ENCODE results near the gene REX1BD. TPM values are rescaled to one million over a fixed set of nuclear protein-coding genes. Genes with fewer than 3 reads are reported as not detected.
"Not testable (repeated sequence)": the region's sequence is repeated elsewhere in the genome, so short reads cannot be mapped to it uniquely, and the experiment has no call there.

The REX1BD gene
- total RNA-seq (100 to 1,000 TPM in 2 of 7 donors, 10 to 100 TPM in 5; 46.5 to 146 (median 66.7) TPM), polyA plus RNA-seq (10 to 100 TPM in 1 of 2 donors, 1 to 10 TPM in 1; 5.3 to 89.2 TPM)
- long read RNA-seq, donor 1, transcript REX1BD-205 (4 exons, 1,081 nt): major isoform, 40 of 106 reads
- long read RNA-seq, donor 1, transcript REX1BD-207 (3 exons, 2,275 nt): minor isoform, 7 of 106 reads
- long read RNA-seq, donor 1, transcript REX1BD-203 (1 exons, 2,465 nt): minor isoform, 6 of 106 reads
- long read RNA-seq, donor 1, transcript REX1BD-201 (5 exons, 839 nt): minor isoform, 23 of 106 reads
- long read RNA-seq, donor 1, partial matches to known transcripts: 26 of 106 reads
- long read RNA-seq, donor 1, other reads (novel, unspliced or antisense): 2 of 106 reads
- long read RNA-seq, donor 2, transcript REX1BD-205 (4 exons, 1,081 nt): minor isoform, 7 of 78 reads
- long read RNA-seq, donor 2, transcript REX1BD-202 (5 exons, 702 nt): minor isoform, 7 of 78 reads
- long read RNA-seq, donor 2, transcript REX1BD-201 (5 exons, 839 nt): major isoform, 26 of 78 reads
- long read RNA-seq, donor 2, transcript REX1BD-203 (1 exons, 2,465 nt): minor isoform, 10 of 78 reads
- long read RNA-seq, donor 2, partial matches to known transcripts: 25 of 78 reads
- long read RNA-seq, donor 2, other reads (novel, unspliced or antisense): 0 of 78 reads
- long read RNA-seq, donor 3, transcript REX1BD-203 (1 exons, 2,465 nt): minor isoform, 5 of 124 reads
- long read RNA-seq, donor 3, transcript REX1BD-205 (4 exons, 1,081 nt): major isoform, 28 of 124 reads
- long read RNA-seq, donor 3, transcript REX1BD-202 (5 exons, 702 nt): minor isoform, 8 of 124 reads
- long read RNA-seq, donor 3, transcript REX1BD-201 (5 exons, 839 nt): minor isoform, 21 of 124 reads
- long read RNA-seq, donor 3, partial matches to known transcripts: 51 of 124 reads
- long read RNA-seq, donor 3, other reads (novel, unspliced or antisense): 6 of 124 reads

- WGBS, 3 donors: 0 to 1% (median 0%) methylated on average over 56 to 72 of the region's 72 CpGs
Measured at GRCh38 chr19:18588611-18589379, at the start of gene REX1BD. REX1BD (plus strand) TSS chr19:18588798; CDS start chr19:18588802, 4 bp downstream.

GRCh38 chr19:18539372-18539771, 49.2 kb upstream of the REX1BD start:
- no peaks in the 10 kb centered on the region for H3K36me3 ChIP-seq
- no peak for DNase-seq
- no peaks in the 10 kb centered on the region for H3K9me3 ChIP-seq
- no peak overlapping the region for H3K27ac ChIP-seq
- 91 to 94% (median 93%) methylated on average over 19 of the region's 19 CpGs for WGBS, 3 donors
- no peak overlapping the region for H3K4me3 ChIP-seq
- intact Hi-C loops (cut with DNase I): no loop called here
- H3K27me3 ChIP-seq: no peaks in the 10 kb centered on the region
- no peak for TF ChIP-seq CTCF (IDR thresholded peaks at IDR 0.05)
- TF ChIP-seq POLR2A (IDR thresholded peaks at IDR 0.05): no peak
- no peak for TF ChIP-seq EP300 (IDR thresholded peaks at IDR 0.05)
- no peaks in the 10 kb centered on the region for H3K4me1 ChIP-seq (ENCODE audit: insufficient read depth)

More at GRCh38 chr19:18588611-18589379, at the start of gene REX1BD:
- Histone ChIP-seq H3K4me3 (peak within 1 kb of the TSS; percentile 68), H3K27me3 (no peaks in the 10 kb centered on the region), H3K36me3 (no peaks in the 10 kb centered on the region), H3K4me1 (ENCODE audit: insufficient read depth) (peaks cover 19% of the 10 kb centered on the region), H3K27ac (peak within 1 kb of the TSS; percentile 1 to 72), H3K9me3 (no peaks in the 10 kb centered on the region)
- intact Hi-C loops (cut with DNase I): loop anchor here in 1 of 4 donors (5.0 kb wide), 2 partner anchors 121 to 136 kb away; no protein-coding TSS in a partner anchor
- peak; percentile 81 to 90 (median 88) for DNase-seq
- TF ChIP-seq EP300 (IDR thresholded peaks at IDR 0.05): no peak
- peak; percentile 86 to 91 (median 87) for TF ChIP-seq CTCF (IDR thresholded peaks at IDR 0.05)
- peak; percentile 45 for TF ChIP-seq POLR2A (IDR thresholded peaks at IDR 0.05)

- H3K9me3 ChIP-seq; H3K4me3 ChIP-seq; H3K36me3 ChIP-seq; DNase-seq; H3K27ac ChIP-seq; intact Hi-C loops (cut with DNase I); H3K4me1 ChIP-seq (ENCODE audit: insufficient read depth); H3K27me3 ChIP-seq: not testable (repeated sequence)
- WGBS, 3 donors: 96 to 100% (median 96%) methylated on average over 1 of the region's 1 CpG
Measured at GRCh38 chr19:18540200-18540599, 48.4 kb upstream of the REX1BD start.

GRCh38 chr19:18541258-18541991, 47.2 kb upstream of the REX1BD start:
- H3K27me3 ChIP-seq: no peaks in the 10 kb centered on the region
- no peaks in the 10 kb centered on the region for H3K9me3 ChIP-seq
- no peaks in the 10 kb centered on the region for H3K36me3 ChIP-seq
- no peak for TF ChIP-seq CTCF (IDR thresholded peaks at IDR 0.05)
- TF ChIP-seq POLR2A (IDR thresholded peaks at IDR 0.05): no peak
- TF ChIP-seq EP300 (IDR thresholded peaks at IDR 0.05): no peak
- DNase-seq: no peak
- H3K27ac ChIP-seq: peak overlapping the region in 1 of 2 donors; percentile 99
- no peaks in the 10 kb centered on the region for H3K4me1 ChIP-seq (ENCODE audit: insufficient read depth)
- WGBS, 3 donors: 79 to 84% (median 81%) methylated on average over 21 of the region's 21 CpGs
- no peak overlapping the region for H3K4me3 ChIP-seq
- intact Hi-C loops (cut with DNase I): no loop called here

All from ovary (tissue), 10 donors.